ENCODE results near the gene FRMD3. TPM values are rescaled to one million over a fixed set of nuclear protein-coding genes. Genes with fewer than 3 reads are reported as not detected.
"Not testable (repeated sequence)": the region's sequence is repeated elsewhere in the genome, so short reads cannot be mapped to it uniquely, and the experiment has no call there.

The FRMD3 gene
- total RNA-seq, 1 experiment from 2014 or later: 14.5 TPM

DNA sequence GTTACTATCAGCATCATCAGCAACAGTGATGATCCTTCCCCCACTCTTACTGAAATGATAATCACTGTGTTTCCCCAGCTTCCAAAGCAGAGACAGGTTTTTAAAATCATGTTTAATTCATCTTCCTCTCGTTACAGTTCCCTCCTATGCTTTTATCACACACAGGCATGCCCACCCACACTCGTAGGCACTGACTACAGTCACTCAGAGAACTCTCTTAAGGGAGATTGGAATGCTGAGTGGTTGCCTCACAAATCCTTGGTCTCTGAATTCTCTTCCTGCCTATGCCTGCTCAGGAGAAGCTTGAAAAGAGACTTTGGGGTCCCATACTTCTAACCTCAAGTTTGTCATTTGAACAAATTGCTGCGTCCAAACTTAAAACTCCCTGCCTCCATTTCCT, 179.2 kb downstream of the FRMD3 start:
- no TSS peak for BruUV-seq (replicated peaks)
- no peak overlapping the region for H3K4me3 ChIP-seq (ENCODE audit: low read depth in 2 of 2, low read length in 2 of 2)
- intact Hi-C loops (cut with micrococcal nuclease; ENCODE audit: unreplicated experiment) (no loop called here), in situ Hi-C loops (cut with HindIII; ENCODE audit: low pct_unique_long_range_greater_than_20kb, low sequenced_read_pairs) (no loop called here)
- H3K27me3 ChIP-seq (ENCODE audit: control insufficient read depth, insufficient read depth, low read length): no peaks in the 10 kb centered on the region
- H3K36me3 ChIP-seq (ENCODE audit: control insufficient read depth, insufficient read depth, low read length): no peaks in the 10 kb centered on the region
- TF ChIP-seq POLR2AphosphoS5 (IDR thresholded peaks at IDR 0.05; ENCODE audit: low read depth, low read length) (no peak), SIN3A (IDR thresholded peaks at IDR 0.05; ENCODE audit: borderline replicate concordance, insufficient read depth, low read depth, low read length) (no peak), TCF7L2 (IDR thresholded peaks at IDR 0.05; ENCODE audit: low read depth, low read length) (no peak)
- TF ChIP-seq, protein P1, sequence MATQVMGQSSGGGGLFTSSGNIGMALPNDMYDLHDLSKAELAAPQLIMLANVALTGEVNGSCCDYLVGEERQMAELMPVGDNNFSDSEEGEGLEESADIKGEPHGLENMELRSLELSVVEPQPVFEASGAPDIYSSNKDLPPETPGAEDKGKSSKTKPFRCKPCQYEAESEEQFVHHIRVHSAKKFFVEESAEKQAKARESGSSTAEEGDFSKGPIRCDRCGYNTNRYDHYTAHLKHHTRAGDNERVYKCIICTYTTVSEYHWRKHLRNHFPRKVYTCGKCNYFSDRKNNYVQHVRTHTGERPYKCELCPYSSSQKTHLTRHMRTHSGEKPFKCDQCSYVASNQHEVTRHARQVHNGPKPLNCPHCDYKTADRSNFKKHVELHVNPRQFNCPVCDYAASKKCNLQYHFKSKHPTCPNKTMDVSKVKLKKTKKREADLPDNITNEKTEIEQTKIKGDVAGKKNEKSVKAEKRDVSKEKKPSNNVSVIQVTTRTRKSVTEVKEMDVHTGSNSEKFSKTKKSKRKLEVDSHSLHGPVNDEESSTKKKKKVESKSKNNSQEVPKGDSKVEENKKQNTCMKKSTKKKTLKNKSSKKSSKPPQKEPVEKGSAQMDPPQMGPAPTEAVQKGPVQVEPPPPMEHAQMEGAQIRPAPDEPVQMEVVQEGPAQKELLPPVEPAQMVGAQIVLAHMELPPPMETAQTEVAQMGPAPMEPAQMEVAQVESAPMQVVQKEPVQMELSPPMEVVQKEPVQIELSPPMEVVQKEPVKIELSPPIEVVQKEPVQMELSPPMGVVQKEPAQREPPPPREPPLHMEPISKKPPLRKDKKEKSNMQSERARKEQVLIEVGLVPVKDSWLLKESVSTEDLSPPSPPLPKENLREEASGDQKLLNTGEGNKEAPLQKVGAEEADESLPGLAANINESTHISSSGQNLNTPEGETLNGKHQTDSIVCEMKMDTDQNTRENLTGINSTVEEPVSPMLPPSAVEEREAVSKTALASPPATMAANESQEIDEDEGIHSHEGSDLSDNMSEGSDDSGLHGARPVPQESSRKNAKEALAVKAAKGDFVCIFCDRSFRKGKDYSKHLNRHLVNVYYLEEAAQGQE (IDR thresholded peaks at IDR 0.05; ENCODE audit: insufficient read depth in 1 of 2, low read depth in 2 of 2, low read length in 1 of 2): no peak
- TF ChIP-seq, protein P2, sequence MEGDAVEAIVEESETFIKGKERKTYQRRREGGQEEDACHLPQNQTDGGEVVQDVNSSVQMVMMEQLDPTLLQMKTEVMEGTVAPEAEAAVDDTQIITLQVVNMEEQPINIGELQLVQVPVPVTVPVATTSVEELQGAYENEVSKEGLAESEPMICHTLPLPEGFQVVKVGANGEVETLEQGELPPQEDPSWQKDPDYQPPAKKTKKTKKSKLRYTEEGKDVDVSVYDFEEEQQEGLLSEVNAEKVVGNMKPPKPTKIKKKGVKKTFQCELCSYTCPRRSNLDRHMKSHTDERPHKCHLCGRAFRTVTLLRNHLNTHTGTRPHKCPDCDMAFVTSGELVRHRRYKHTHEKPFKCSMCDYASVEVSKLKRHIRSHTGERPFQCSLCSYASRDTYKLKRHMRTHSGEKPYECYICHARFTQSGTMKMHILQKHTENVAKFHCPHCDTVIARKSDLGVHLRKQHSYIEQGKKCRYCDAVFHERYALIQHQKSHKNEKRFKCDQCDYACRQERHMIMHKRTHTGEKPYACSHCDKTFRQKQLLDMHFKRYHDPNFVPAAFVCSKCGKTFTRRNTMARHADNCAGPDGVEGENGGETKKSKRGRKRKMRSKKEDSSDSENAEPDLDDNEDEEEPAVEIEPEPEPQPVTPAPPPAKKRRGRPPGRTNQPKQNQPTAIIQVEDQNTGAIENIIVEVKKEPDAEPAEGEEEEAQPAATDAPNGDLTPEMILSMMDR (IDR thresholded peaks at IDR 0.05): no peak
- H3K27ac ChIP-seq (ENCODE audit: low read length): no peak overlapping the region
- CTCF ChIA-PET: no interaction called here
- H3K9me3 ChIP-seq (ENCODE audit: control insufficient read depth, insufficient read depth, low read depth, low read length): no peaks in the 10 kb centered on the region
- no peaks in the 10 kb centered on the region for H3K4me1 ChIP-seq (ENCODE audit: control insufficient read depth, insufficient read depth, low read length)
- ATAC-seq: no peak
- DNase-seq (ENCODE audit: low read depth, low spot score): no peak
- POLR2A ChIA-PET: no interaction called here

DNA sequence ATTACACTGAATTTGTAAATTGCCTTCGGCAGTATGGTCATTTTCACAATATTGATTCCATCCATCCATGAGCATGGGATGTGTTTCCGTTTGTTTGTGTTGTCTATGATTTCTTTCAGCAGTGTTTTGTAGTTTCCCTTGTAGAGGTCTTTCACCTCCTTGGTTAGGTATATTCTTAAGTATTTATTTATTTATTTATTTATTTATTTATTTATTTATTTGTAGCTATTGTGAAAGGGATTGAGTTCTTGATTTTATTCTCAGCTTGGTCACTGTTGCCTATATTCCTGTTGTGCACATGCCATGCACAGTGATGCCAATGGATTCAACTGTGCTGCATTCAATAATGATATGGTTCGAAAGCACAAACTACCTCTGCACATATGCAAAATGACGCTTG, 179.7 kb downstream of the FRMD3 start:
- BruUV-seq (replicated peaks); H3K4me1 ChIP-seq (ENCODE audit: control insufficient read depth, insufficient read depth, low read length); H3K9me3 ChIP-seq (ENCODE audit: control insufficient read depth, insufficient read depth, low read depth, low read length); POLR2A ChIA-PET; DNase-seq (ENCODE audit: low read depth, low spot score); CTCF ChIA-PET; H3K4me3 ChIP-seq (ENCODE audit: low read depth in 2 of 2, low read length in 2 of 2); ATAC-seq; H3K27me3 ChIP-seq (ENCODE audit: control insufficient read depth, insufficient read depth, low read length); in situ Hi-C loops (cut with HindIII; ENCODE audit: low pct_unique_long_range_greater_than_20kb, low sequenced_read_pairs); H3K36me3 ChIP-seq (ENCODE audit: control insufficient read depth, insufficient read depth, low read length); H3K27ac ChIP-seq (ENCODE audit: low read length); intact Hi-C loops (cut with micrococcal nuclease; ENCODE audit: unreplicated experiment): not testable (repeated sequence)

DNA sequence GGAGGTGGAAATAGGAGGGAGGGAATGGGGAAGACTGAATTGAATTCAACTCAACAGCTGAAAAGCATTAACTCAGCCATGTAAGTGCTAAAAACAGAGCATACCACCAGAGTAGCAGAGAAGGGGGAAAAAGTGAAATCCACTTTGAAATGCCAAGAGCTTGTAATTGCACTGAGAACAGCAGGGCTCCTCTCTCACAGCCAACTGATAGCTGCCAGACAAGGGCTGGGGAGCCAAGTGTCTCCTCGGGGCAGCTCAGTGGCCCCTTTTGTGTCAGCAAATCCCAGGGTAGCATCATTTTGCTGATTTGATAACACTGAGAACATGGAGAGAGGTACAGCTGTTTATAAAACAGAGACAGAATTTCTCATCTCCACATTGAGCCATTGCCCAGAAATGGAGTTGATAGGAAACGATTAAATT, 182.5 kb downstream of the FRMD3 start:
- Histone ChIP-seq H3K4me3 (ENCODE audit: low read depth in 2 of 2, low read length in 2 of 2) (no peak overlapping the region), H3K4me1 (ENCODE audit: control insufficient read depth, insufficient read depth, low read length) (no peaks in the 10 kb centered on the region), H3K36me3 (ENCODE audit: control insufficient read depth, insufficient read depth, low read length) (no peaks in the 10 kb centered on the region), H3K27me3 (ENCODE audit: control insufficient read depth, insufficient read depth, low read length) (no peaks in the 10 kb centered on the region), H3K27ac (ENCODE audit: low read length) (no peak overlapping the region), H3K9me3 (ENCODE audit: control insufficient read depth, insufficient read depth, low read depth, low read length) (no peaks in the 10 kb centered on the region)
- BruUV-seq (replicated peaks): no TSS peak
- POLR2A ChIA-PET: interaction anchor here (0.5 kb wide), 1 partner anchor 275 kb away, joined by 4 read pairs; no protein-coding TSS in a partner anchor
- no peak for ATAC-seq
- in situ Hi-C loops (cut with HindIII; ENCODE audit: low pct_unique_long_range_greater_than_20kb, low sequenced_read_pairs): no loop called here
- TF ChIP-seq POLR2AphosphoS5 (IDR thresholded peaks at IDR 0.05; ENCODE audit: low read depth, low read length) (no peak), SIN3A (IDR thresholded peaks at IDR 0.05; ENCODE audit: borderline replicate concordance, insufficient read depth, low read depth, low read length) (no peak), TCF7L2 (IDR thresholded peaks at IDR 0.05; ENCODE audit: low read depth, low read length) (no peak)
- TF ChIP-seq, protein P2 (IDR thresholded peaks at IDR 0.05): no peak
- TF ChIP-seq, protein P1 (IDR thresholded peaks at IDR 0.05; ENCODE audit: insufficient read depth in 1 of 2, low read depth in 2 of 2, low read length in 1 of 2): no peak
- intact Hi-C loops (cut with micrococcal nuclease; ENCODE audit: unreplicated experiment): no loop called here
- no peak for DNase-seq (ENCODE audit: low read depth, low spot score)
- CTCF ChIA-PET: no interaction called here

Data from Panc1 (cell line).